Nephron progenitor cell (in vitro differentiated cells): ENCODE results near the gene PVALB.

ENCODE experiments used
- DNase-seq: peaks from one replicate; pipeline ENCODE4 v3.0.0; 2021
- H3K27ac Mint-ChIP-seq: 2 replicates; pipeline ENCODE4 v1.8.0; 2021; ENCODE audit warnings: mild to moderate bottlenecking, moderate library complexity, mixed read lengths
- H3K27me3 Mint-ChIP-seq: 2 replicates; pipeline ENCODE4 v1.8.0; 2021; ENCODE audit warnings: mild to moderate bottlenecking, low read depth, mixed read lengths; ENCODE audit not compliant: poor library complexity
- H3K36me3 Mint-ChIP-seq: 2 replicates; pipeline ENCODE4 v1.8.0; 2021; ENCODE audit warnings: low read depth, mixed read lengths
- H3K4me1 Mint-ChIP-seq: 2 replicates; pipeline ENCODE4 v1.8.0; 2021; ENCODE audit warnings: mixed read lengths
- H3K4me3 Mint-ChIP-seq: 2 replicates; pipeline ENCODE4 v1.8.0; 2021; ENCODE audit warnings: mild to moderate bottlenecking, moderate library complexity, mixed read lengths
- H3K9me3 Mint-ChIP-seq: 2 replicates; pipeline ENCODE4 v1.8.0; 2021; ENCODE audit warnings: mild to moderate bottlenecking, moderate library complexity, mixed read lengths
- CTCF ChIP-seq: fragments of 200-600 bp; sonication (generic); IDR thresholded peaks from 2 replicates; pipeline ENCODE4 v1.5.0; 2021; ENCODE audit warnings: antibody characterized with exemption

PVALB gene

GRCh38 chr22:36862251-36863242 is 45.7 kb upstream of the PVALB start:
- no peaks in the 10 kb centered on the region for H3K36me3 Mint-ChIP-seq
- no peak overlapping the region for H3K4me3 Mint-ChIP-seq
- H3K9me3 Mint-ChIP-seq, result peaks cover 4% of the 10 kb centered on the region
- no peak for DNase-seq
- no peak for TF ChIP-seq CTCF
- H3K27me3 Mint-ChIP-seq, result peaks cover 45% of the 10 kb centered on the region
- no peaks in the 10 kb centered on the region for H3K4me1 Mint-ChIP-seq
- H3K27ac Mint-ChIP-seq, result no peak overlapping the region

- peaks cover 44% of the 10 kb centered on the region for H3K27me3 Mint-ChIP-seq
- H3K36me3 Mint-ChIP-seq, result no peaks in the 10 kb centered on the region
- H3K27ac Mint-ChIP-seq, result no peak within 1 kb of the TSS
Observed at GRCh38 chr22:36860821-36861659, 44.2 kb upstream of the PVALB start, which contains the start of gene NCF4. Gene NCF4, plus strand, starts transcription at chr22:36861006. Its CDS starts 166 bp downstream, at chr22:36861172.

GRCh38 chr22:36860438-36860820 is 43.6 kb upstream of the PVALB start:
- no peak overlapping the region for H3K4me3 Mint-ChIP-seq
- peaks cover 12% of the 10 kb centered on the region for H3K4me1 Mint-ChIP-seq
- no peak for TF ChIP-seq CTCF
- H3K27ac Mint-ChIP-seq, result no peak overlapping the region
- H3K36me3 Mint-ChIP-seq, result no peaks in the 10 kb centered on the region
- H3K9me3 Mint-ChIP-seq, result peaks cover 4% of the 10 kb centered on the region
- DNase-seq, result no peak
- peaks cover 39% of the 10 kb centered on the region for H3K27me3 Mint-ChIP-seq

More at GRCh38 chr22:36860821-36861659, 44.2 kb upstream of the PVALB start, which contains the start of gene NCF4:
- no peak for TF ChIP-seq CTCF
- DNase-seq, result no peak
- Mint-ChIP-seq H3K9me3 (peaks cover 4% of the 10 kb centered on the region), H3K4me1 (peaks cover 7% of the 10 kb centered on the region), H3K4me3 (no peak within 1 kb of the TSS)

- no peak for DNase-seq
- H3K27ac Mint-ChIP-seq, result no peak overlapping the region
- H3K36me3 Mint-ChIP-seq, result no peaks in the 10 kb centered on the region
- peaks cover 42% of the 10 kb centered on the region for H3K27me3 Mint-ChIP-seq
- H3K9me3 Mint-ChIP-seq, result peaks cover 4% of the 10 kb centered on the region
- no peak overlapping the region for H3K4me3 Mint-ChIP-seq
- TF ChIP-seq CTCF, result no peak
- H3K4me1 Mint-ChIP-seq, result peaks cover 12% of the 10 kb centered on the region
Observed at GRCh38 chr22:36860017-36860416, 43.2 kb upstream of the PVALB start.

GRCh38 chr22:36858966-36859365 is 42.1 kb upstream of the PVALB start:
- DNase-seq, result no peak
- Mint-ChIP-seq H3K36me3 (no peaks in the 10 kb centered on the region), H3K9me3 (peaks cover 2% of the 10 kb centered on the region), H3K27ac (no peak overlapping the region), H3K4me1 (peaks cover 12% of the 10 kb centered on the region), H3K27me3 (peaks cover 40% of the 10 kb centered on the region), H3K4me3 (no peak overlapping the region)
- no peak for TF ChIP-seq CTCF
